GM19035 (cell line): Measurements from ENCODE around the gene EFNB2.

Experiments
- ATAC-seq: cut with Tn5 transposase; IDR thresholded peaks from one replicate; pipeline ENCODE4 v1.9.1; 2021; ENCODE audit not compliant: unreplicated experiment

EFNB2 gene

GRCh38 chr13:106526738-106527444 lies 8.6 kb downstream of the EFNB2 start:
- ATAC-seq: no peak

GRCh38 chr13:106525865-106526264 lies 9.6 kb downstream of the EFNB2 start:
- ATAC-seq: no peak

- ATAC-seq: no peak
These were observed 11.4 kb downstream of the EFNB2 start for GRCh38 chr13:106524108-106524507.

- no peak for ATAC-seq
These were observed 11.9 kb downstream of the EFNB2 start for GRCh38 chr13:106523576-106523975.

GRCh38 chr13:106522898-106523525 lies 12.4 kb downstream of the EFNB2 start:
- no peak for ATAC-seq

- no peak for ATAC-seq
These were observed 13.3 kb downstream of the EFNB2 start for GRCh38 chr13:106522112-106522705.

GRCh38 chr13:106521095-106521799 lies 14.2 kb downstream of the EFNB2 start:
- ATAC-seq: no peak

GRCh38 chr13:106520251-106521054 lies 15.0 kb downstream of the EFNB2 start:
- ATAC-seq: no peak

- no peak for ATAC-seq
These were observed 16.9 kb downstream of the EFNB2 start for GRCh38 chr13:106518512-106518911.

- no peak for ATAC-seq
These were observed 18.2 kb downstream of the EFNB2 start for GRCh38 chr13:106517109-106517847.

- no peak for ATAC-seq
These were observed 19.7 kb downstream of the EFNB2 start for GRCh38 chr13:106515635-106516254.

GRCh38 chr13:106514928-106515634 lies 20.4 kb downstream of the EFNB2 start:
- ATAC-seq: no peak

GRCh38 chr13:106513025-106513983 lies 22.2 kb downstream of the EFNB2 start:
- no peak for ATAC-seq

GRCh38 chr13:106507560-106508274 lies 27.7 kb downstream of the EFNB2 start:
- no peak for ATAC-seq

- no peak for ATAC-seq
These were observed 29.2 kb downstream of the EFNB2 start for GRCh38 chr13:106506286-106506685.

GRCh38 chr13:106505732-106506131 lies 29.7 kb downstream of the EFNB2 start:
- ATAC-seq: no peak

GRCh38 chr13:106505295-106505694 lies 30.2 kb downstream of the EFNB2 start:
- no peak for ATAC-seq
